Hematopoietic multipotent progenitor cell treated with erythropoietin and hydrocortisone succinate and interleukin-3 and kit ligand, for 17 days (in vitro differentiated cells): ENCODE data around the gene XIRP2.

Experiments
- DNase-seq: peaks from one replicate; pipeline ENCODE4 v3.0.0-alpha.2; 2015; ENCODE audit warnings: low spot score

Gene XIRP2, protein sequence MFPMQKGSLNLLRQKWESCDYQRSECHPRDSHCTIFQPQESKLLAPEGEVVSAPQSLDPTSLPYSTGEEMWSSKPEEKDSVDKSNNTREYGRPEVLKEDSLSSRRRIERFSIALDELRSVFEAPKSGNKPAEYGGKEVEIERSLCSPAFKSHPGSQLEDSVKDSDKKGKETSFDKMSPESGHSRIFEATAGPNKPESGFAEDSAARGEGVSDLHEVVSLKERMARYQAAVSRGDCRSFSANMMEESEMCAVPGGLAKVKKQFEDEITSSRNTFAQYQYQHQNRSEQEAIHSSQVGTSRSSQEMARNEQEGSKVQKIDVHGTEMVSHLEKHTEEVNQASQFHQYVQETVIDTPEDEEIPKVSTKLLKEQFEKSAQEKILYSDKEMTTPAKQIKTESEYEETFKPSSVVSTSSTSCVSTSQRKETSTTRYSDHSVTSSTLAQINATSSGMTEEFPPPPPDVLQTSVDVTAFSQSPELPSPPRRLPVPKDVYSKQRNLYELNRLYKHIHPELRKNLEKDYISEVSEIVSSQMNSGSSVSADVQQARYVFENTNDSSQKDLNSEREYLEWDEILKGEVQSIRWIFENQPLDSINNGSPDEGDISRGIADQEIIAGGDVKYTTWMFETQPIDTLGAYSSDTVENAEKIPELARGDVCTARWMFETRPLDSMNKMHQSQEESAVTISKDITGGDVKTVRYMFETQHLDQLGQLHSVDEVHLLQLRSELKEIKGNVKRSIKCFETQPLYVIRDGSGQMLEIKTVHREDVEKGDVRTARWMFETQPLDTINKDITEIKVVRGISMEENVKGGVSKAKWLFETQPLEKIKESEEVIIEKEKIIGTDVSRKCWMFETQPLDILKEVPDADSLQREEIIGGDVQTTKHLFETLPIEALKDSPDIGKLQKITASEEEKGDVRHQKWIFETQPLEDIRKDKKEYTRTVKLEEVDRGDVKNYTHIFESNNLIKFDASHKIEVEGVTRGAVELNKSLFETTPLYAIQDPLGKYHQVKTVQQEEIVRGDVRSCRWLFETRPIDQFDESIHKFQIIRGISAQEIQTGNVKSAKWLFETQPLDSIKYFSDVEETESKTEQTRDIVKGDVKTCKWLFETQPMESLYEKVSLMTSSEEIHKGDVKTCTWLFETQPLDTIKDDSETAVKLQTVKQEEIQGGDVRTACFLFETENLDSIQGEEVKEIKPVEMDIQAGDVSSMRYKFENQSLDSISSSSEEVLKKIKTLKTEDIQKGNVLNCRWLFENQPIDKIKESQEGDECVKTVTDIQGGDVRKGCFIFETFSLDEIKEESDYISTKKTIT (N-terminal part only)

DNA sequence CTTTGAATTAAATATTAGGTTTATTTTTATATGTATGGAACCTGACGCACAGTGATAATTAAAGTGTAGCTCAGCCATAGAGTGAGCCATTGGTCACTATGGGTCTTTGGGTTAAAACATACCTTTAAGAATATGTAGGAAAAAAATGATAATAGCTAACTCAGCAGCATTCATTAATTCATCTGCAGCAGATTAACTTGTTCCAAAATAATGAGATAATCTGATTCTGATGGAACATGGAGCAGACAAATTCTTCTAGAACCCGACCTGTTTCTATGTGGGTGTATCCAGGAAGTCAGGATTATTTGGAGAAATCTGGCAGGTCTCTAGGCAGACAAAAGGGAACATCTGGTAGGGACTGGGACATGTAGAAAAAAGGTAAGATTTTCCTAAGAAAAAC, at the start of gene XIRP2:
XIRP2 (plus strand) TSS at position 301 of the 400 bp plus-strand sequence. CDS start 15,003 bp downstream, outside the sequence.
- no peak for DNase-seq

DNA sequence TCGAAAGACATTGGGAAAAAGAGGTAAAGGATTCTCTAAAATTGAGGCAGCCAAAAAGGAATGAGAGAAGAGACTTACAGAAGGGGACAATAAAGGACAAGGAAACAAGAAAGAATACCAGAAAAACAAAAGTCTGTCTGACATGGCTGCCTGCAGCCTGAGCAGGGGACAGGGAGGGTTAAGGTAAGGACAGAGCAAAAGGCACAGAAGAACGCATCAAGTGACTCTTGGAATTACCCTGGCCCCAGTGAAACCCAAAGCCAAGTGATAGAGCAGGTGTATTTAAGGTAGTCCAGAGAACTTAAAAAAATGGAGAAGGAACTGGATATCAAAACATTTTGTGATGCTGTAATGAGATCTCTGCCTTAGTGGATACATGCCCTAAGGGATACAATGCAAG, 47.1 kb upstream of the XIRP2 start:
- DNase-seq: no peak

DNA sequence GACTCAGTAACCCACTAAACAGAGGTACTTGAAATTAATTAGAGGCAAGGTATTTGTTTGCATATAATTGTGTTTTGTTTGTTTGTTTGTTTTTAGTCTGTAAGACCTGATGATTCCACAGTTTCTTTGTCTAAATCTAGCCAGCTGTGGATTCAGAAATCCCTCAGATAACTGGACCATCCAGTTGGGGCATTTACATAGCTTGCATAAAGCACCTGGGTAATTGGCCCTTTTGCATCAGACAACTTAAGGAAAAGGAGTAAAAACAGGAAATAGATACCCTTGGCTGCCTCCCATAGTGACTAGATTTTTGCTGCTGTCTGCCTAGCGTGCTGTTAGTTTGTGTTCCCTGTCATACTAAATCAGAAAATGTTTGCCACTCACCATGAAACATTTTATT, 46.6 kb upstream of the XIRP2 start:
- no peak for DNase-seq

DNA sequence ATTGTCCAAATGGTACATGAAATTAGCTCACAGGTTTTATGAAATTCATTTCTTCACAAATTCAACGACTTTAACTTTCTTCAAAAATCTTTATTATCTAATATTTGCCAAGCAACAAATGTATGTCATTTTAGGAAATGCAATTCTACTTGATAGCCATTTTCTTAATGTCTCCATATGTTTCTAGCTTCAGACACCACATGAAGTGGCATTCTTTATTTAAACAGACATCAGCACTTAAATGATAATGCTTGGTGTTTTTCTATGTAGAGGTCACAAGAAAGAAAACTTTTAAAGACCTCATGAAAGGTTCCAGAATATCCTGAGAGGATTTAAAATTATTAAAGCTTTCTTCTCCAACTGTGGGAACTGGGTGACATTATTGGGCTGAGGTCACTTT, 44.2 kb upstream of the XIRP2 start:
- no peak for DNase-seq

DNA sequence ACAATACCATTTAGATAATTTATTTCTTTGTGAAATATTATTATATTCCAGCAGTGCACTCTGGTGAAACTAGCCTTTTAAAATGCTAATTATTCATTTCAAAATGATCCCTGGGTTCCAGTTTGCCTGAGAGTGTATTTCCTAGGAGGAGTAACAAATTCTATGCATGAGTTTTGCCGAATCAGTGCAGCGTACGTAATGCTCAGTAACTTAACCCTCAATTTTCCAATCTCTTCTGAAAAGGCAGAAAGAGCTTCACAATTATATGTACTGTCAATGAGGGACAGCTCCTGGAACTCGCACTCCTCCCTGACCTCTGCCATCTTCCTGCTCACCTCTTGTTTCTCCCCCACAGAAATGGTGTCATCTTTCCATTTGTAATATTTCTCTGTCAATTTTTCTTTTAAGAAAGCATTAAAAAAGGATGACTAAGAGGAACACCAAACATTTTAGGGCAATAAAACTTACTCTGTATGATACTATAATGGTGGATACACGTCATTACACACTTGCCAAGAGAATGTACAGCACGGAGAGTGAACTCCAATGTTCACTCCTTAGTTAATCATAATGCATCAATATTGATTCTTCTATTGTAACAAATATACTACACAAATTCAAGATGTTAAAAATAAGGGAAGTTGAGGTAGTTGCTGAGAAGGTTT, 25.7 kb upstream of the XIRP2 start:
- no peak for DNase-seq

DNA sequence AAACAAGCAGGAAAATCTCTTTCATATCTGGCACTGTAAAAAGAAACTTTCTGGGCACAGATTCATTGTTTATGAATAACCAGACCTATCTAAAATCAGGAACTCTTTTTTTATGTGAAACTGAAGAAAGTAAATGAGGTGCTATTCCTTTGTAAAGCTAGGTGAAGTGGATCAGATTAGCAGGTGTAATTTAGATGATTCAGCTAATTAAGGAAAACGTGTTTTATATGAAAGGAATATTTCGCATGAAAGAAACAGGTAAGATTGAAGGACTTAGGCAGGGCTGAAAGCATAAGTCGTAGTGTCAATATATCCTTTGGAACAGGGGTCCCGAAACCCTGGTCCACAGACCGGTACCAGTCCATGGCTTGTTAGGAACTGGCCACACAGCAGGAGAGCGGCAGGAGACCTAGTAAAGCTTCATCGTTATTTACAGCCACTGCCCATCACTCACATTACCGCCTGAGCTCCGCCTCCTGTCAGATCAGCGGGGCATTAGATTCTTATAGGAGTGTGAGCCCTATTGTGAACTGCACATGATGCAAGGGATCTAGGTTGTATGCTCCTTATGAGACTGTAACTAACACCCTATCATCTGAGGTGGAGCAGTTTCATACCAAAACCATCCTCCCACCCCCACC, 20.3 kb upstream of the XIRP2 start:
- no peak for DNase-seq

DNA sequence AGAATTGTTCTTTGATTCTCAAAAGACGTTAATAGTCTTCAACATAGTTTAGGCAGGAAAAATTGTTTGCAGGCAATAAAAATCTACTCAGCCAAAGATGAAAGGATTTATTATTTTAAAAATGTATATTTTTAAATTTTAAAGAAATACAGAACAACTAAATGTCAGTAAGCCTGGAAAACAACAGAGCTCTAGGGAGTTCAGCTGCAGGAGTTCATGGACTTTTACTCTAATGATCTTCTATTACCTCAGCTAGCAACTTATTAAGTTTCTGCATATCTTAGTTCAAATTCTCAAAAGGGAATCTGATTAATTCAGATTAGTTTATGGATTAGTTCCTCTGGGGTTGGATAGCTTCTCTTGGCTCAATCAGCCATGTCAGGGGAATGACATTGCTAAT, 17.9 kb upstream of the XIRP2 start:
- DNase-seq: no peak

DNA sequence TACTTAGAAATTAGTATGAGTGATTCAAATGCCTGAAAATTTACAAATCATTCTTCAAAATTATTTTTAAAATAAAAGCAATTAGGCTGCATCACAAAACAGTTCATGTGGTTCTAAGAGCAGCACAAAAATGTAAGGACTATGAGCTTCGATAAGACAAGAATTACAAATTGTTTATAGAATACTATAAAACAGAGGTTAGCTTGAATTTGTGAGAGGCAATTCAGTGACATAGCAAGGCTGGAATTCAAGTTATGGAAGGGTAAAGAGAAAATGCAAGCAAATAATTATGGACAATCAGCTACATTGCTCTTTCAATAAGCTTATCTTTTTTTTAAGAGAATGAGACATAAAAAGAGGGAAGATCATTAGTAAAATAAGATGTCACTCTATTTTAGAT, 7.1 kb upstream of the XIRP2 start:
- DNase-seq: no peak

DNA sequence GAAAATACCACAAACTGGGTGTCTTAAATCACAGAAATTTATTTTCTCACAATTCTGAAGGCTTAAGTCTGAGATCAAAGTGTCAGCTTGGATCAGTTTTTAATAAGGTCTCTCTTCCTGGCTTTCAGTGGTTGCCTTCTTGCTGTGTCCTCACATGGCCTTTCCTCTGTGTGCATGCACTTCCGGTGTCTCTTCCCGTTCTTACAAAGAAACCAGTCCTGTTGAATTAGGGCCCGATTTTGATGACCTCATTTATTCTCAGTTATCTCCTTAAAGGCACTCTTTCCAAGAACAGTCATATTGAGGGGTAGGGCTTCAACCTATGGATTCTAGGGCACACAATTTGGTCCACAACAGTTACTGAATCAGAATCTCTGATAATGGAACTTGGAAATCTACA, 5.4 kb upstream of the XIRP2 start:
- no peak for DNase-seq

DNA sequence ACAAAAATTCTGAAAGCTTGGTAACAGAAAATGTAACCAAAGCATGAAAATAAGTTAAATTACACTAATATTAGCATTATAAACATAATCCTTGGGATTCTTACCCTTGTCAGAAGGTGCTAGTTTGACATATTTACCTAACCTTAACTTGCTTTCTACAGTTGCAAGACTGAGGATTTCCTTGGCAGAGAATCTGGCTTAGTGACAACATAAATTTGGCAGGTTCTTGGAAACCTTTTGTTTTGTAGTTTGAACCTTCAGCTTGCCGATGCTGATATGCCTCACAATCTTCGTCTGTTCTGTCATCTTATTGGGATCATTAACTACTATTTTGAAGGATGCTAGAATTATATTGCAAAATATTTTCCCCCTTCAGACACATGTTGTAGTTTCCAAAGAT, 3.4 kb downstream of the XIRP2 start:
- DNase-seq: no peak

DNA sequence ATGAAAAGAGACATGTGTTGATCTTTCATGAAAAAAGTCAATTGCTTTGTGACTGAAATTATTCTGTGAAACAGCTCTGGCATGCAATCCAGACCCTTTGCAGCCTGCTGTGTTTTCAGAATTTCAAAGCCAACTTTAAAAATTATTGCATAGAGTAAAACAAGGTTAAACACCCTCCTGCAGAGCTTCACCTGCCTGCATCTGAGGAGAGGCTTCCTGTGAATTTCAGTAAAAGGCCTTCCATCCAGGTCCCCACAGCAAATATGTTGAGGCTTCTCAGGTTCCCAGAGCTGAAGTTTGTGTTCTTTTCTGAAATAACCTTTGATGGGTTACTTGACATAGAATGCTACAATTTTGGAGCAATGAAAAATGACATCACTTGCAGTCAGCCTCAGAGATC, 4.1 kb downstream of the XIRP2 start:
- no peak for DNase-seq

DNA sequence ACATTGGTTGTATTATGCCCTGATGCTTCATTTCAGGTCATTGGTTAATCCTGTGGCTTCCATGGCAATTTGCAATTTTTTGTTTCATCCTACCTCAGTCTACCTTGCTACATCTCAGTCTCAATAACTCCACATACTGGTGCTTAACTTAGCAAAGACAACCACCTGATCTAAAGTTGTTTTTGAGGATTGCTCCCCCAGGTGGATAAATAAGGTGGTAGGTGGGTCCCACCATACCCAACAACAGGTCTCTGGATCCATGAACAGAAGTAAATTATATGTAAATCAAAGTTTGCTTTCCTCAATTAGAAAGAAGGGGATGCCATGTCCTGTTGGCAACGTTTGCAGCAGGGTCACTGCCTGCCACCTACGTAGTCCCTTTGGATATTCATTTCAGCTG, 7.0 kb downstream of the XIRP2 start:
- no peak for DNase-seq

DNA sequence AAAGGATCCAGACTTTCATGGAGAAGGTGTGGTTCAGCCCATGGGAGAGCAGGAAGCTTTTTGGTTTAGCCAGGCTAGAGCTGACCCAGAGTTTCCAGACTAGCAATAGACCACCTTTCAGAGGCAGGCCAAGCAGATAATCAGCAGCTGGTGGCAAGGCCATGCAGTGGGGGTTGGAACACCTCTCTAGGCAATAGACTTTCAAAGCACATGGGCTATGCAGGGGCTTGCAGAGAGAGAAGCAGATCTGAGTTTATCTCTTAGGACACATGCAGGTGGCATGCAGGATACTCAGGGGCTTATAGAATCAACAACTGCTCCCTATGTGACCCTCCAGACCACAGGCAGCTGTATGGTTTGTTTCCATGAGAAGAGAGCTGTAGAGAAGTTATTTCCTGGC, 9.4 kb downstream of the XIRP2 start:
- no peak for DNase-seq

DNA sequence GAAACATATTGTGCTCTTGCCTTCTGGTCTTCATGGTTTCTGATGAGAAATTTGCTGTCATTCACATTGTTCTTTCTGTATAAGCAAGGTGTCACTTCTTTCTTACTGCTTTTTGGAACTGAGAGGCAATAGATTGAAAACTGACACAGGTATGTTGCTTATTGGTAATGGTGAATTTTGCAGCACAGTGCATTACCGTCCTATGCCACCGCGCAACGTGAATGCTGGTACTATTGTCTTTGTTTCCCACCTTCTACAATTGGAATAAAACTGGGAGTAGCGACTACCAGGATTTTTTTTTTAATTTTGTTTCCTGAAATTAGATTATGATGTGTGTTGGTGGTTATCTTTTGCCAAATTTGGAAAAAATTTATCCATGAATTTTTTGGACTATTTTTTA, 11.4 kb downstream of the XIRP2 start:
- no peak for DNase-seq

DNA sequence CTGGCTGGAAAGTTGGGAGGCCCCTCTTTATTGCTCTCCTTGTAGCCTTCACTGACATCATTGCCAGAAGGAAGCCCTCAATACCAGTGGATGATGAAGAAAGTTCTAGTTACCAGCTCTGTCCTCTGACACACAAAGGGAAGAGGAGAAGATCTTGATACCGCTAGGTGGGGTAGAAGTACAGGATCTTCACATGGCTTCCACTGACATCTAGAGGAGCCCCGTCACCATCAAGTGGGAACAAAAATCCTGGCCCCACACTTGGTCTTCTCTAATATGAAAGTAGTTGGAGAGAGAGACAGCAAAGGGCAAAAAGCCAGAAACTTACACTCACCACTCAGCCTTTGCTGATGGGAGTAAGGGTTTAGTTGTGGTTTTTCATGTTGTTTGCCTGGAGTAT, 12.4 kb downstream of the XIRP2 start:
- no peak for DNase-seq

DNA sequence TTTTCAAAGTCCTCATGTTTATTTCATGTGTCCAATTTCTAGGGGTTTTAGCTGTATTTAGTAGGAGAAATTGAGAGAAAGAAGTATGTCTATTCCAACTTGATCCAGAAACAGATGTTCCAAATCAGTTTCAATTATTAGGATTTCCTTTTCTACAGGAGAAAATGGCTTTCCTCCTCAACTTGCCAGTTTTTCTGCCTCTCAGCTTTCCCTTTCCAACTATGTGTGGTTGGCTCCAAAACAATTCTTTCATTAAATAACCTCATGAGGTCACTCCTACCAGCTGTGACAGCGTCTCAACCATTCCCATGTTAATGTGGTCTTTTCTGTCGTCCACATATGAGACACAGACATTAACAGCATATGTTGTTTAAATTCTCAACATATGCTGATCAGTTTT, 13.1 kb downstream of the XIRP2 start:
- DNase-seq: no peak

DNA sequence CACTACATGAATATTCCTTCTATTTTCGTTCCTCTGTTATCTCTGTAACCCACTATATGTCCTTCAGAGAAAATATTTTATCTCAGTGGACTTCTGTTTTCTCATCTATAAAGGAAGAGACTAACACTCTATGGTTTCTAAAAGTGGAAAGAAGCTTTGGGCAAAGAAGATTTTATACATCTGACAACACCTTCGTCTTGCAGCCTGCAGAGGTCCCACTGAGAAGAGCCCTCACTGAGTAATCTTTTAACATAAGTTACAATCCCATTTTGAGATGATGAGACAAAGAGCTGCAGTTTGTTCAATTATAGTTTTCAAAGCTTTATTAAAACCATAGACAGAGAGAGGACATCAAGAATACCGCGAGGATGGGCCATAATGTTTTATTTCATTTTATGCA, 28.7 kb downstream of the XIRP2 start:
- DNase-seq: no peak

DNA sequence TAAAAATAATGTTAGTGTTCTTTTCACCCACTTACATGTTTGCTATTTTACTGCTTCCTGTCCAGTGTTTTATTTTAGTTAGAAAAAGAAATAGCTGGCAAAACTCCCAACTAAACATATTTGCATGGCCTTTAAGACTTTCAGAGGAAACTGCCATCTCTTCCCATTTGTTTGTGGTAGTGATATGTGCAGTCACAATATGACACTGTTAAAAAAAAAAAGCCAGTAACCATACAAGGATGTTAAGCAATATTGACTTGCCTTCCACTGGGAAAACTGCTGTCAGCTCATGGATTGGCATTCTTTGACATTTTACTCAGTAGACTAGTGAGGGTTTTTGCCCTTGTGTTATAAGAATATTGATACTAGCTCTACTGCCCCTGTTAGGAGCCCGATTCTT, 29.1 kb downstream of the XIRP2 start:
- no peak for DNase-seq

DNA sequence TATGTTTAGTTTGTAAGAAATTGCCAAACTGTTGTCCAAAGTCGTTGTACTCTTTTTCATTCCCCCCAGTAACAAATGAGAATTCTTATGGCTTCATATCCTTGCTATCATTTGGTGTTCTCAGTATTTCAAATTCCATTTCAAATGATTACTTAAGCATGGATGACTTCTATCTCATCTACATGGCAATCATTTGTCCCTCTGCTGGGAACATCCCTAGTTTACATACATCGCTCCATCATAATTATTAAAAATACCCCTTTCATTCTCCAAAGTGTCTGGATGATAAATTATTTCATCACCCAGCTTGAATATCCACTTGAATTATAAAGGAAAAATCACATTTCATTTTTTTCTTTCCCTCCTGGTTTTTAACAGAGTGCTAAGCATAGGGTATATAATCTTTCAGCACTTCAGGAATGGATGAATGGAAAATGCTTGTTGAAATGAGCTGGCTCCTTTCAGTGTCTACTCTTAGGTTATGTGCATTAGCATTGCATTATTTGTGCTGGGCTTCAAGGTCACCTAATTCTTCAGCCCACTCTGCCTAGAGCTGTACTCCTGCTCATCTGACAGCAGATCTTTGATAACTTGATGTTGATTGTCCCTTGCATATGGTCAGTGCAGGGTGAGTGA, 33.1 kb downstream of the XIRP2 start:
- no peak for DNase-seq

DNA sequence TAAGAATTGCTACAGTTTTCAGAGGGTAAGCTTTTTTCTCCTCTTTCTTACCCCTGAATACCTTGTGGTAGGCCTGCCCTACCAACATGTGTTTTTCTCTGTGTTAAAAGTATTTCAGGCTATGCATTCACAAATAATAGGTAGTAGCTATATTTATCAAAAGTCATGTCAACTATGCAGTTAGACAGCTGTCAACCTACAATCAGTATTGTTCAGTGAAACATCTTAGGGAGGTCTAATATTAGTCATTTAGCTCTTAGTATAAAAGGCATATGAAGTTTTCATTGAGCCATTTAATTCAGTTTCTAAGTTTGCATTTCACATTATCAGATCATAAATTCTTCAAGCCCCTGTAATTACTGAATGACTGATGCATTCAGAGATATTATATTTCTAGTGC, 36.7 kb downstream of the XIRP2 start:
- no peak for DNase-seq

DNA sequence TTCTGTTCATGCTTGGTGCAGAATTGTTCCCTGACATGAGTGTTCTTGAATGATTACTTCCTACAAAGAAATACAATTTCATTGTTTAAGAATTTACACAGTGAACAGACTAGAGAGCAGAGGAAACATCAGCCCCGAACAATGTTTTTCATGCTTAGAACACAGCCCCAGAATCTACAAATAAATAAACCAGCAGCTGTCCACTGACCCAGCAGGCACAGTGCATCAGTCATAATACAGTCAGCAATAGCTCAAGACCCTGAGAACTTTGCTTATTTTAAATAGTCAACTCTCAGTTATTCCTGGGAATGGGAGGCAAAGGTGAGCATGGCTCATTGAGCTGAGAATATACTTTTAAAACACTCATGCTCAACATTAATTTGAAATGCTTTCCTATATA, 38.4 kb downstream of the XIRP2 start:
- no peak for DNase-seq
